ENCODE results near the gene CEMIP.

The CEMIP gene

GRCh38 chr15:80974914-80975313 is 195.7 kb downstream of the CEMIP start:
- Histone ChIP-seq H3K36me3 (ENCODE audit: control insufficient read depth in 1 of 2, insufficient read depth in 2 of 2, low read length in 2 of 2) (peaks cover 17 to 25% of the 10 kb centered on the region in 2 donors), H3K4me1 (ENCODE audit: control insufficient read depth in 1 of 2, insufficient read depth in 2 of 2, low read length in 2 of 2) (peaks cover 0 to 11% of the 10 kb centered on the region in 2 donors), H3K27me3 (ENCODE audit: low read depth, low read length) (no peaks in the 10 kb centered on the region)

GRCh38 chr15:80976851-80977250 is 197.7 kb downstream of the CEMIP start:
- Histone ChIP-seq H3K9me3 (ENCODE audit: control insufficient read depth in 1 of 2, low read length in 2 of 2) (no peaks in the 10 kb centered on the region), H3K36me3 (ENCODE audit: control insufficient read depth in 1 of 2, insufficient read depth in 2 of 2, low read length in 2 of 2) (peaks cover 23 to 32% of the 10 kb centered on the region in 2 donors), H3K27me3 (ENCODE audit: low read depth, low read length) (no peaks in the 10 kb centered on the region), H3K4me1 (ENCODE audit: control insufficient read depth in 1 of 2, insufficient read depth in 2 of 2, low read length in 2 of 2) (peaks cover 0 to 11% of the 10 kb centered on the region in 2 donors), H3K4me3 (ENCODE audit: low read depth in 1 of 2, low read length in 2 of 2) (no peak overlapping the region), H3K27ac (ENCODE audit: low read length) (no peak overlapping the region)

More at GRCh38 chr15:80974914-80975313, 195.7 kb downstream of the CEMIP start:
- Histone ChIP-seq H3K4me3 (ENCODE audit: low read depth in 1 of 2, low read length in 2 of 2) (no peak overlapping the region), H3K27ac (ENCODE audit: low read length) (no peak overlapping the region), H3K9me3 (ENCODE audit: control insufficient read depth in 1 of 2, low read length in 2 of 2) (no peaks in the 10 kb centered on the region)

GRCh38 chr15:80977627-80978036 is 198.5 kb downstream of the CEMIP start:
- Histone ChIP-seq H3K9me3 (ENCODE audit: control insufficient read depth in 1 of 2, low read length in 2 of 2) (no peaks in the 10 kb centered on the region), H3K4me3 (ENCODE audit: low read depth in 1 of 2, low read length in 2 of 2) (no peak overlapping the region), H3K27ac (ENCODE audit: low read length) (no peak overlapping the region), H3K4me1 (ENCODE audit: control insufficient read depth in 1 of 2, insufficient read depth in 2 of 2, low read length in 2 of 2) (peaks cover 0 to 11% of the 10 kb centered on the region in 2 donors), H3K36me3 (ENCODE audit: control insufficient read depth in 1 of 2, insufficient read depth in 2 of 2, low read length in 2 of 2) (peaks cover 23 to 26% of the 10 kb centered on the region in 2 donors), H3K27me3 (ENCODE audit: low read depth, low read length) (no peaks in the 10 kb centered on the region)

GRCh38 chr15:80978685-80979329 is 199.6 kb downstream of the CEMIP start:
- Histone ChIP-seq H3K4me1 (ENCODE audit: control insufficient read depth in 1 of 2, insufficient read depth in 2 of 2, low read length in 2 of 2) (peaks cover 0 to 10% of the 10 kb centered on the region in 2 donors), H3K27ac (ENCODE audit: low read length) (no peak overlapping the region), H3K4me3 (ENCODE audit: low read depth in 1 of 2, low read length in 2 of 2) (no peak overlapping the region), H3K27me3 (ENCODE audit: low read depth, low read length) (no peaks in the 10 kb centered on the region), H3K9me3 (ENCODE audit: control insufficient read depth in 1 of 2, low read length in 2 of 2) (no peaks in the 10 kb centered on the region), H3K36me3 (ENCODE audit: control insufficient read depth in 1 of 2, insufficient read depth in 2 of 2, low read length in 2 of 2) (peaks cover 23 to 24% of the 10 kb centered on the region in 2 donors)

- Histone ChIP-seq H3K27ac (ENCODE audit: low read length) (no peak overlapping the region), H3K9me3 (ENCODE audit: control insufficient read depth in 1 of 2, low read length in 2 of 2) (no peaks in the 10 kb centered on the region), H3K36me3 (ENCODE audit: control insufficient read depth in 1 of 2, insufficient read depth in 2 of 2, low read length in 2 of 2) (peaks cover 21 to 23% of the 10 kb centered on the region in 2 donors), H3K4me1 (ENCODE audit: control insufficient read depth in 1 of 2, insufficient read depth in 2 of 2, low read length in 2 of 2) (peaks cover 0 to 6% of the 10 kb centered on the region in 2 donors), H3K4me3 (ENCODE audit: low read depth in 1 of 2, low read length in 2 of 2) (no peak overlapping the region), H3K27me3 (ENCODE audit: low read depth, low read length) (no peaks in the 10 kb centered on the region)
Observed at GRCh38 chr15:80979538-80980200, 200.5 kb downstream of the CEMIP start.

- peaks cover 0 to 13% of the 10 kb centered on the region in 2 donors for H3K4me1 ChIP-seq (ENCODE audit: control insufficient read depth in 1 of 2, insufficient read depth in 2 of 2, low read length in 2 of 2)
- no peak overlapping the region for H3K4me3 ChIP-seq (ENCODE audit: low read depth in 1 of 2, low read length in 2 of 2)
- peaks cover 21 to 23% of the 10 kb centered on the region in 2 donors for H3K36me3 ChIP-seq (ENCODE audit: control insufficient read depth in 1 of 2, insufficient read depth in 2 of 2, low read length in 2 of 2)
- H3K27me3 ChIP-seq (ENCODE audit: low read depth, low read length) = no peaks in the 10 kb centered on the region
- no peak overlapping the region for H3K27ac ChIP-seq (ENCODE audit: low read length)
- no peaks in the 10 kb centered on the region for H3K9me3 ChIP-seq (ENCODE audit: control insufficient read depth in 1 of 2, low read length in 2 of 2)
Observed at GRCh38 chr15:80982205-80982604, 203.0 kb downstream of the CEMIP start.

GRCh38 chr15:80982839-80983238 is 203.7 kb downstream of the CEMIP start:
- Histone ChIP-seq H3K9me3 (ENCODE audit: control insufficient read depth in 1 of 2, low read length in 2 of 2) (no peaks in the 10 kb centered on the region), H3K27me3 (ENCODE audit: low read depth, low read length) (no peaks in the 10 kb centered on the region), H3K4me1 (ENCODE audit: control insufficient read depth in 1 of 2, insufficient read depth in 2 of 2, low read length in 2 of 2) (peaks cover 0 to 13% of the 10 kb centered on the region in 2 donors), H3K36me3 (ENCODE audit: control insufficient read depth in 1 of 2, insufficient read depth in 2 of 2, low read length in 2 of 2) (peaks cover 21 to 23% of the 10 kb centered on the region in 2 donors), H3K4me3 (ENCODE audit: low read depth in 1 of 2, low read length in 2 of 2) (no peak overlapping the region), H3K27ac (ENCODE audit: low read length) (no peak overlapping the region)

- no peaks in the 10 kb centered on the region for H3K27me3 ChIP-seq (ENCODE audit: low read depth, low read length)
- H3K36me3 ChIP-seq (ENCODE audit: control insufficient read depth in 1 of 2, insufficient read depth in 2 of 2, low read length in 2 of 2) = peaks cover 7 to 8% of the 10 kb centered on the region in 2 donors
- H3K27ac ChIP-seq (ENCODE audit: low read length) = peak overlapping the region; percentile 40
- no peaks in the 10 kb centered on the region for H3K9me3 ChIP-seq (ENCODE audit: control insufficient read depth in 1 of 2, low read length in 2 of 2)
- no peak overlapping the region for H3K4me3 ChIP-seq (ENCODE audit: low read depth in 1 of 2, low read length in 2 of 2)
- H3K4me1 ChIP-seq (ENCODE audit: control insufficient read depth in 1 of 2, insufficient read depth in 2 of 2, low read length in 2 of 2) = peaks cover 10 to 26% of the 10 kb centered on the region in 2 donors
Observed at GRCh38 chr15:80984856-80985255, 205.7 kb downstream of the CEMIP start.

GRCh38 chr15:80985981-80986380 is 206.8 kb downstream of the CEMIP start:
- Histone ChIP-seq H3K4me1 (ENCODE audit: control insufficient read depth in 1 of 2, insufficient read depth in 2 of 2, low read length in 2 of 2) (peaks cover 18 to 34% of the 10 kb centered on the region in 2 donors), H3K36me3 (ENCODE audit: control insufficient read depth in 1 of 2, insufficient read depth in 2 of 2, low read length in 2 of 2) (no peaks in the 10 kb centered on the region), H3K27me3 (ENCODE audit: low read depth, low read length) (no peaks in the 10 kb centered on the region), H3K27ac (ENCODE audit: low read length) (no peak overlapping the region), H3K9me3 (ENCODE audit: control insufficient read depth in 1 of 2, low read length in 2 of 2) (no peaks in the 10 kb centered on the region), H3K4me3 (ENCODE audit: low read depth in 1 of 2, low read length in 2 of 2) (no peak overlapping the region)

GRCh38 chr15:80986487-80986886 is 207.3 kb downstream of the CEMIP start:
- no peak overlapping the region for H3K27ac ChIP-seq (ENCODE audit: low read length)
- no peaks in the 10 kb centered on the region for H3K9me3 ChIP-seq (ENCODE audit: control insufficient read depth in 1 of 2, low read length in 2 of 2)
- no peaks in the 10 kb centered on the region for H3K27me3 ChIP-seq (ENCODE audit: low read depth, low read length)
- no peaks in the 10 kb centered on the region for H3K36me3 ChIP-seq (ENCODE audit: control insufficient read depth in 1 of 2, insufficient read depth in 2 of 2, low read length in 2 of 2)
- H3K4me1 ChIP-seq (ENCODE audit: control insufficient read depth in 1 of 2, insufficient read depth in 2 of 2, low read length in 2 of 2) = peaks cover 21 to 34% of the 10 kb centered on the region in 2 donors
- no peak overlapping the region for H3K4me3 ChIP-seq (ENCODE audit: low read depth in 1 of 2, low read length in 2 of 2)

- H3K36me3 ChIP-seq (ENCODE audit: control insufficient read depth in 1 of 2, insufficient read depth in 2 of 2, low read length in 2 of 2) = no peaks in the 10 kb centered on the region
- peak overlapping the region; percentile 94 to 95 for H3K4me3 ChIP-seq (ENCODE audit: low read depth in 1 of 2, low read length in 2 of 2)
- H3K9me3 ChIP-seq (ENCODE audit: control insufficient read depth in 1 of 2, low read length in 2 of 2) = no peaks in the 10 kb centered on the region
- H3K27me3 ChIP-seq (ENCODE audit: low read depth, low read length) = no peaks in the 10 kb centered on the region
- H3K4me1 ChIP-seq (ENCODE audit: control insufficient read depth in 1 of 2, insufficient read depth in 2 of 2, low read length in 2 of 2) = peaks cover 21 to 39% of the 10 kb centered on the region in 2 donors
- H3K27ac ChIP-seq (ENCODE audit: low read length) = no peak overlapping the region
Observed at GRCh38 chr15:80988148-80988796, 209.1 kb downstream of the CEMIP start.
